ENCODE data around the gene QRICH1.

Gene QRICH1

DNA sequence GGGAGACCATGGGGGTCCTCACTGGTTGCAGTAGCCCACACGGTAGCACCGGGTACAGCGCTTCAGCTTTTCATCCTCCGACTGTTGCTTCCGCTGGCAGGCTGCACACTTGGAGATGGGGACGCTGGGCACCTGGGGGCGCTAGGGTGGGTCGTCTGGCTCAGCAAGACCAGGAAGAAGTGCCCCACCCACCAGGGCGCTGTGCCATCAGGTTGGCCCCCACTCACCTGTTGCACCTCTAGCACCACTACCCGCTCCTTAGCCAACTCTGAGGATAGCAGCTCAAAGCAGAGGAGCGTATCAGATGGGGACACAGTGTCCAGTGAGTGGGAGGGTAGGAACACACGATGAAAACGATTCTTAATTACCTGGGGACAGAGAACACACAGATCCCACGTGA is 18.4 kb upstream of the QRICH1 start:
- TF ChIP-seq ELF4 (IDR thresholded peaks at IDR 0.05) (no peak), NFRKB (IDR thresholded peaks at IDR 0.05) (no peak), L3MBTL2 (conservative IDR thresholded peaks at IDR 0.05) (no peak), FOXA1 (IDR thresholded peaks at IDR 0.05) (no peak), LEF1 (IDR thresholded peaks at IDR 0.05; ENCODE audit: borderline replicate concordance) (no peak), SUZ12 (IDR thresholded peaks at IDR 0.05) (no peak), ZNF384 (IDR thresholded peaks at IDR 0.05) (no peak), BHLHE40 (IDR thresholded peaks at IDR 0.05; ENCODE audit: borderline replicate concordance) (no peak), SP1 (IDR thresholded peaks at IDR 0.05) (no peak), FOXK2 (IDR thresholded peaks at IDR 0.05) (no peak), TARDBP (IDR thresholded peaks at IDR 0.05) (no peak), PKNOX1 (IDR thresholded peaks at IDR 0.05) (no peak), ARNT (IDR thresholded peaks at IDR 0.05) (no peak)
- DNase-seq (ENCODE audit: extremely low spot score) = no peak
- ChIA-PET POLR2A (interaction anchor here (0.8 to 3.1 kb wide), 2 partner anchors 8 to 9 kb away, joined by 5 to 12 read pairs; partner anchors contain the start of genes QARS1 and USP19), CTCF (no interaction called here)

DNA sequence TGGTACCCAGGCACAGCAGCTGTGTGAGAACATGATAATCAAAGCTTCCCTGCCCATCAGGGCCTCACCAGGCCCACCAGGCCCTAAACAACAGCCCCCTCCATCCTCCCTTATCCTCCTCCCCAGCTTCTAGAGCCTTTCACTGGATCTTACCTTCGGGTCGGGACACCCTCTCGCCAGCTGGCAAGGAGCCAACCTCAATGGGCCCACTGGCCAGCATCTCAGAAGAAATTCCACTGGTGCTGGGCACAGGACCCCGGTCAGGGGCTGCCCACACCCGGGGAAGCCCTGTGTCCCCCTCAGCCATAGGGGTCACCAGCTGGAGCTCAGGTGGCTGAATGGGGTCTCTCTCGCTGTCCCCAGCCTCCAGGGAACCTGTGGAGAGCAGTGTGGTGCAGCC is 17.5 kb upstream of the QRICH1 start:
- ChIA-PET POLR2A (interaction anchor here (3.1 kb wide), 1 partner anchor 10 kb away, joined by 12 read pairs; the partner anchor contains the start of gene USP19), CTCF (no interaction called here)
- no peak for TF ChIP-seq NFRKB (IDR thresholded peaks at IDR 0.05)
- no peak for TF ChIP-seq FOXK2 (IDR thresholded peaks at IDR 0.05)
- TF ChIP-seq TARDBP (IDR thresholded peaks at IDR 0.05) = no peak
- TF ChIP-seq CTBP1 (IDR thresholded peaks at IDR 0.05; ENCODE audit: borderline replicate concordance) = no peak
- TF ChIP-seq LEF1 (IDR thresholded peaks at IDR 0.05; ENCODE audit: borderline replicate concordance) = no peak
- no peak for TF ChIP-seq L3MBTL2 (conservative IDR thresholded peaks at IDR 0.05)
- no peak for TF ChIP-seq BHLHE40 (IDR thresholded peaks at IDR 0.05; ENCODE audit: borderline replicate concordance)
- TF ChIP-seq FOXM1 (IDR thresholded peaks at IDR 0.05; ENCODE audit: borderline replicate concordance) = no peak
- TF ChIP-seq ELF4 (IDR thresholded peaks at IDR 0.05) = no peak
- no peak for TF ChIP-seq ARNT (IDR thresholded peaks at IDR 0.05)
- no peak for TF ChIP-seq FOXA1 (IDR thresholded peaks at IDR 0.05)
- no peak for TF ChIP-seq SP1 (IDR thresholded peaks at IDR 0.05)
- TF ChIP-seq SUZ12 (IDR thresholded peaks at IDR 0.05) = no peak
- TF ChIP-seq HDGF (IDR thresholded peaks at IDR 0.05; ENCODE audit: borderline replicate concordance) = no peak
- TF ChIP-seq PKNOX1 (IDR thresholded peaks at IDR 0.05) = no peak
- no peak for DNase-seq (ENCODE audit: extremely low spot score)

GRCh38 chr3:49110780-49111179 is 16.9 kb upstream of the QRICH1 start:
- DNase-seq (ENCODE audit: extremely low spot score) = no peak
- ChIA-PET CTCF (no interaction called here), POLR2A (interaction anchor here (3.1 kb wide), 1 partner anchor 10 kb away, joined by 12 read pairs; the partner anchor contains the start of gene USP19)
- TF ChIP-seq BHLHE40 (IDR thresholded peaks at IDR 0.05; ENCODE audit: borderline replicate concordance) (no peak), HDGF (IDR thresholded peaks at IDR 0.05; ENCODE audit: borderline replicate concordance) (no peak), ARNT (IDR thresholded peaks at IDR 0.05) (no peak)

DNA sequence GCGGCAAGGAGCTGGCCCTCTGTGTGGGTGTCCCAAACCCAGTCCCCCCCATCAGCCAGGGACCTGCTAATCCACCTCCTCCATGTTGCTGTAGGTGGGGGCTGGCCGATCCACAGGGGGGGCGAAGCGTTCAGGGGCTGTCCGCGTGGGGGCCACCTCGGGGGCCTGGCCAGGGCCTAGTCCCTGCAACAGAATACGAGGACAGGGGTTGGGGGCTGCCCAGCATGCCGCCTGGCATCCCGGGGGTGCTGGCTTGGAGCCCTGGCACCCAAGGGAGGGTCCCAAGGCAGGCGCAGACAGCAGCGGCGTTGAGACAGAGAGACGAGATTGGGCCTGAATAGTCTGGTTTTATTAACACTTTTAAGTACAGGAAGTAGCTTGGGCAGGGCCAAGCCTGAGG is 14.5 kb upstream of the QRICH1 start:
- POLR2A ChIA-PET = interaction anchor here (0.7 to 1.2 kb wide), 3 partner anchors 12 to 25 kb away, joined by 3 to 5 read pairs (median 4); partner anchors contain the start of genes LAMB2 and USP19
- CTCF ChIA-PET = no interaction called here
- no peak for DNase-seq (ENCODE audit: extremely low spot score)
- TF ChIP-seq LEF1 (IDR thresholded peaks at IDR 0.05; ENCODE audit: borderline replicate concordance) (no peak), FOXK2 (IDR thresholded peaks at IDR 0.05) (no peak), HDGF (IDR thresholded peaks at IDR 0.05; ENCODE audit: borderline replicate concordance) (no peak), FOXA1 (IDR thresholded peaks at IDR 0.05) (no peak), L3MBTL2 (conservative IDR thresholded peaks at IDR 0.05) (no peak), ARNT (IDR thresholded peaks at IDR 0.05) (no peak), FOXM1 (IDR thresholded peaks at IDR 0.05; ENCODE audit: borderline replicate concordance) (no peak)

- CTCF ChIA-PET = interaction anchor here (0.5 to 1.3 kb wide), 4 partner anchors 10 to 28 kb away, joined by 3 to 6 read pairs (median 4); partner anchors contain the start of genes LAMB2 and QRICH1
- TF ChIP-seq ZNF384 (IDR thresholded peaks at IDR 0.05) (no peak), ARNT (IDR thresholded peaks at IDR 0.05) (no peak), NFRKB (IDR thresholded peaks at IDR 0.05) (no peak), SUZ12 (IDR thresholded peaks at IDR 0.05) (no peak), L3MBTL2 (conservative IDR thresholded peaks at IDR 0.05) (peak; percentile 62), ELF4 (IDR thresholded peaks at IDR 0.05) (0 out of 2 replicates have a peak, but pooled peaks have one; percentile 23)
- peak; percentile 95 for DNase-seq (ENCODE audit: extremely low spot score)
- POLR2A ChIA-PET = interaction anchor here (0.6 to 5.1 kb wide), 6 partner anchors 8 to 75 kb away, joined by 3 to 44 read pairs (median 6); partner anchors contain the start of genes QRICH1 and USP19
Measured at GRCh38 chr3:49104427-49105291, 10.8 kb upstream of the QRICH1 start, which contains the start of gene QARS1. Gene QARS1, minus strand, starts transcription at chr3:49104757. Its CDS starts 24 bp downstream, at chr3:49104733.

GRCh38 chr3:49104052-49104426 is 10.2 kb upstream of the QRICH1 start:
- TF ChIP-seq FOXA1 (IDR thresholded peaks at IDR 0.05) (no peak), ELF4 (IDR thresholded peaks at IDR 0.05) (no peak), BHLHE40 (IDR thresholded peaks at IDR 0.05; ENCODE audit: borderline replicate concordance) (no peak), PKNOX1 (IDR thresholded peaks at IDR 0.05) (no peak), L3MBTL2 (conservative IDR thresholded peaks at IDR 0.05) (no peak), SP1 (IDR thresholded peaks at IDR 0.05) (no peak), FOXK2 (IDR thresholded peaks at IDR 0.05) (no peak), ARNT (IDR thresholded peaks at IDR 0.05) (no peak), ZNF384 (IDR thresholded peaks at IDR 0.05) (no peak), LEF1 (IDR thresholded peaks at IDR 0.05; ENCODE audit: borderline replicate concordance) (no peak), FOXM1 (IDR thresholded peaks at IDR 0.05; ENCODE audit: borderline replicate concordance) (no peak), CTBP1 (IDR thresholded peaks at IDR 0.05; ENCODE audit: borderline replicate concordance) (no peak), SUZ12 (IDR thresholded peaks at IDR 0.05) (no peak), TARDBP (IDR thresholded peaks at IDR 0.05) (no peak), NFRKB (IDR thresholded peaks at IDR 0.05) (no peak)
- CTCF ChIA-PET = interaction anchor here (0.5 to 1.3 kb wide), 2 partner anchors 10 to 13 kb away, joined by 4 to 6 read pairs; partner anchors contain the start of gene QRICH1
- DNase-seq (ENCODE audit: extremely low spot score) = no peak
- POLR2A ChIA-PET = interaction anchor here (0.6 to 5.1 kb wide), 6 partner anchors 9 to 75 kb away, joined by 3 to 44 read pairs (median 6); partner anchors contain the start of genes QRICH1 and USP19
